OCI-LY7 (cell line): Measurements from ENCODE around the gene RAB17.

ENCODE experiments used
- CTCF ChIP-seq: fragments of 200-600 bp; sonication (generic); conservative IDR thresholded peaks from 2 replicates; pipeline ENCODE4 v1.5.1; 2014; ENCODE audit warnings: mild to moderate bottlenecking, antibody characterized with exemption, low read length, moderate library complexity, mixed read lengths
- EZH2phosphoT487 ChIP-seq: fragments of 200-600 bp; sonication (generic); IDR thresholded peaks from 2 replicates; pipeline ENCODE4 v1.6.1; 2018; ENCODE audit warnings: low read depth, borderline replicate concordance, mild to moderate bottlenecking, mixed run types, antibody characterized with exemption, low read length, moderate library complexity, mixed read lengths

GRCh38 chr2:237616373-237616733, 25.8 kb upstream of the RAB17 start:
- TF ChIP-seq CTCF: no peak
- no peak for TF ChIP-seq EZH2phosphoT487
